HepG2 (cell line): ENCODE measurements around the gene DVL3. TPM values are rescaled to one million over a fixed set of nuclear protein-coding genes. Genes with fewer than 3 reads are reported as not detected.
A peak's percentile ranks its signal among the peaks of the same experiment; 100 is the strongest.

Source experiments
- AGO1 ChIP-seq: fragments of 200-400 bp; formaldehyde crosslinking; IDR thresholded peaks from 2 replicates; pipeline ENCODE4 v1.6.1; 2017; ENCODE audit warnings: mild to moderate bottlenecking, low read depth, low read length, moderate library complexity; ENCODE audit not compliant: poor library complexity, severe bottlenecking
- CAMTA2 ChIP-seq: sonication (generic); formaldehyde crosslinking; IDR thresholded peaks from 2 replicates; pipeline ENCODE4 v1.4.0; 2020; ENCODE audit warnings: mild to moderate bottlenecking, missing genetic modification reagents, borderline replicate concordance
- CEBPB ChIP-seq: IDR thresholded peaks from 2 replicates; pipeline ENCODE4 v1.6.1; 2011; ENCODE audit warnings: low read depth, low read length, improper control_type of control experiment, borderline replicate concordance
- ERF ChIP-seq: IDR thresholded peaks from 2 replicates; pipeline ENCODE4 v1.6.1; 2018; ENCODE audit warnings: missing biosample characterization, missing genetic modification reagents
- MAZ ChIP-seq, 2 experiments: sonication (generic) in 1 of 2; formaldehyde crosslinking in 1 of 2; IDR thresholded peaks; 2 replicates each; pipeline versions ENCODE4 v1.5.0 to v1.6.1; 2012 to 2020; ENCODE audit warnings: low read depth in 2 of 2, mild to moderate bottlenecking in 2 of 2, borderline replicate concordance in 1 of 2, improper control_type of control experiment in 1 of 2, low read length in 1 of 2, missing genetic modification reagents in 1 of 2, moderate library complexity in 1 of 2
- MED8 ChIP-seq: sonication (generic); formaldehyde crosslinking; IDR thresholded peaks from 2 replicates; pipeline ENCODE4 v1.8.1; 2023; ENCODE audit warnings: mild to moderate bottlenecking, missing genetic modification reagents; ENCODE audit not compliant: insufficient replicate concordance
- NRL ChIP-seq: sonication (generic); formaldehyde crosslinking; IDR thresholded peaks from 2 replicates; pipeline ENCODE4 v1.5.0; 2020; ENCODE audit warnings: missing genetic modification reagents, mild to moderate bottlenecking, moderate library complexity, borderline replicate concordance
- RFX3 ChIP-seq: IDR thresholded peaks from 2 replicates; pipeline ENCODE4 v1.6.1; 2016; ENCODE audit warnings: missing biosample characterization, missing genetic modification reagents
- SIN3B ChIP-seq: fragments of 150-350 bp; IDR thresholded peaks from 2 replicates; pipeline ENCODE4 v1.6.1; 2014; ENCODE audit warnings: low read length
- SIX1 ChIP-seq: sonication (generic); formaldehyde crosslinking; IDR thresholded peaks from 2 replicates; pipeline ENCODE4 v1.4.0; 2020; ENCODE audit warnings: missing genetic modification reagents, borderline replicate concordance
- TSC22D2 ChIP-seq: sonication (generic); formaldehyde crosslinking; IDR thresholded peaks from 2 replicates; pipeline ENCODE4 v1.5.1; 2020; ENCODE audit warnings: missing genetic modification reagents, mild to moderate bottlenecking, borderline replicate concordance
- XBP1 ChIP-seq: sonication (generic); formaldehyde crosslinking; IDR thresholded peaks from 2 replicates; pipeline ENCODE4 v1.5.0; 2020; ENCODE audit warnings: missing genetic modification reagents
- ZBTB8A ChIP-seq: sonication (generic); formaldehyde crosslinking; IDR thresholded peaks from 2 replicates; pipeline ENCODE4 v1.4.0; 2020; ENCODE audit warnings: mild to moderate bottlenecking, low read depth, missing genetic modification reagents, borderline replicate concordance
- ZNF101 ChIP-seq: sonication (generic); formaldehyde crosslinking; IDR thresholded peaks from 2 replicates; pipeline ENCODE4 v1.4.0; 2020; ENCODE audit warnings: mild to moderate bottlenecking, low read depth, missing genetic modification reagents, borderline replicate concordance
- ZNF143 ChIP-seq: sonication (generic); formaldehyde crosslinking; IDR thresholded peaks from 2 replicates; pipeline ENCODE4 v1.4.0; 2020; ENCODE audit warnings: missing genetic modification reagents
- ZNF737 ChIP-seq: sonication (generic); formaldehyde crosslinking; IDR thresholded peaks from 2 replicates; pipeline ENCODE4 v1.5.0; 2020; ENCODE audit warnings: missing genetic modification reagents, mild to moderate bottlenecking, borderline replicate concordance
- polyA plus RNA-seq, 8 experiments: library from polyadenylated mRNA; depleted of rRNA in 3 of 8; stranded (reverse) in 7 of 8; unstranded in 1 of 8; fragments of >200 nt; fragmentation: Illumina TruSeq in 4 of 8; extraction: Trizol in 4 of 8; gene quantifications; 2 replicates each; pipeline versions ENCODE4 v1.2.1 to v1.2.3, GENCODE V29; 2011 to 2016; ENCODE audit warnings: low read depth in 4 of 8, missing spikeins in 1 of 8, mixed read lengths in 1 of 8; ENCODE audit not compliant: insufficient read depth in 1 of 8
- total RNA-seq, 5 experiments: library from RNA; depleted of rRNA; stranded (reverse); fragments of >200 nt; fragmentation: Illumina TruSeq; extraction: Trizol; gene quantifications; 2 replicates each; pipeline ENCODE4 v1.2.3, GENCODE V29; 2016; ENCODE audit warnings: low read depth in 1 of 5
- TF ChIP-seq, protein P1 (sequence below): sonication (generic); formaldehyde crosslinking; IDR thresholded peaks from 2 replicates; pipeline ENCODE4 v1.5.1; 2020; ENCODE audit warnings: mild to moderate bottlenecking, missing genetic modification reagents
- TF ChIP-seq, protein P2 (sequence below): sonication (generic); formaldehyde crosslinking; IDR thresholded peaks from 2 replicates; pipeline ENCODE4 v1.4.0; 2020; ENCODE audit warnings: missing genetic modification reagents, mild to moderate bottlenecking, borderline replicate concordance
- TF ChIP-seq, protein P3 (sequence below): sonication (generic); formaldehyde crosslinking; IDR thresholded peaks from 2 replicates; pipeline ENCODE4 v1.4.0; 2020; ENCODE audit warnings: missing genetic modification reagents

Gene DVL3
- total and polyA plus RNA-seq, 2 of the 13 experiments (the other 11 are each of a cell fraction or from before 2014, with no cell fraction given), result 29.0 to 36.1 TPM

DNA sequence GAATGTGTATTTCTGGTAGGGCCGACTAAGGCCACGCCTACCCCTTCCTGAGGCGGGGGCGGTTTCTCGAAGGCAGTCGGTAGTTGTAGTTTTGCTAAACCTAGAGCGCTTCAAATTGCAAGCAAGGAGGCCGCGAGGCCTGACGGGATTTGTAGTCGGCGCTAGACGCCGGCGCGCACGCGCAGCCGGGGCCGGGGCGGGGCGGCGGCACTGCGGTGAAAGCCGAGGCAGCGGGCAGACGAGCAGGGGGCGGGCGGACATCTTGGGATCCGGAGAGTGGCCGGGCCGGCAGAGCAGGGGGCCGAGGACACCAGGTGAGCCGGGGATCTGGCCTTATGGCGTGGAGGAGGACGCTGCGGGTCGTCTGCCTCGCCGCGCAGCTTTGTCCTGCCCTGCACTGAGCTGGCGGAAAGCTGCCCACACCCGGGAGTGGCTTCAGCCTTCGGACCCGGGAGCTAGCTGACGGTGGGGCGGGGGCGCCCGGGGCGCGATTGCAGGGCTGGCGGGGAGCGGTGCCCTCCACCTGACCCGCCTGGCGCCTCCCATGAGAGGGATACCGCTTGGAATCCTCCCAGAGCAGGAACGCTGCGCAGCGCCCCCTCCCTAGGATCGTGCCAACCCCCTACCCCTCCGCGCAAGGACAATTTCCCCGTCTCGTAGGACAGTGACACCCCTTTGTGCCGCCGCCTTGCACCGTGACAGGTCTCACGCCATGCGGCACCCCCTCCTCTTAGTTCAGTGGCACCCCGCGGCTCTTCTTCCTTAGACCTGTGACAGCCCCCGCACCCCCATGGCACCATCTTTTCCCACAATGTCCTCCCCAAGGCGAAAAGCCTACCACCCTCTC lies 19.7 kb downstream of the DVL3 start, which contains the start of gene AP2M1 (continued):
- TF ChIP-seq ZNF737 (no peak), RFX3 (CRISPR knock-in tag) (no peak), MAZ (IDR thresholded peaks at IDR 0.05; ENCODE audit: borderline replicate concordance, low read depth, low read length) (peak; percentile 92), MAZ (CRISPR knock-in tag; IDR thresholded peaks at IDR 0.05; ENCODE audit: low read depth) (peak; percentile 82), ZNF143 (CRISPR knock-in tag) (peak; percentile 95), XBP1 (CRISPR knock-in tag) (no peak), MED8 (no peak), SIN3B (no peak), ERF (CRISPR knock-in tag) (0 out of 2 replicates have a peak, but pooled peaks have one; percentile 21), NRL (peak; percentile 67; the same call in 1 of the 2 replicates), AGO1 (peak; percentile 49), SIX1 (CRISPR knock-in tag) (no peak), ZNF101 (CRISPR knock-in tag) (no peak), CEBPB (no peak), TSC22D2 (CRISPR knock-in tag) (peak; percentile 50; the same call in 1 of the 2 replicates), CAMTA2 (CRISPR knock-in tag) (peak; percentile 84; the same call in 1 of the 2 replicates), ZBTB8A (CRISPR knock-in tag) (no peak)
- TF ChIP-seq, protein P1, sequence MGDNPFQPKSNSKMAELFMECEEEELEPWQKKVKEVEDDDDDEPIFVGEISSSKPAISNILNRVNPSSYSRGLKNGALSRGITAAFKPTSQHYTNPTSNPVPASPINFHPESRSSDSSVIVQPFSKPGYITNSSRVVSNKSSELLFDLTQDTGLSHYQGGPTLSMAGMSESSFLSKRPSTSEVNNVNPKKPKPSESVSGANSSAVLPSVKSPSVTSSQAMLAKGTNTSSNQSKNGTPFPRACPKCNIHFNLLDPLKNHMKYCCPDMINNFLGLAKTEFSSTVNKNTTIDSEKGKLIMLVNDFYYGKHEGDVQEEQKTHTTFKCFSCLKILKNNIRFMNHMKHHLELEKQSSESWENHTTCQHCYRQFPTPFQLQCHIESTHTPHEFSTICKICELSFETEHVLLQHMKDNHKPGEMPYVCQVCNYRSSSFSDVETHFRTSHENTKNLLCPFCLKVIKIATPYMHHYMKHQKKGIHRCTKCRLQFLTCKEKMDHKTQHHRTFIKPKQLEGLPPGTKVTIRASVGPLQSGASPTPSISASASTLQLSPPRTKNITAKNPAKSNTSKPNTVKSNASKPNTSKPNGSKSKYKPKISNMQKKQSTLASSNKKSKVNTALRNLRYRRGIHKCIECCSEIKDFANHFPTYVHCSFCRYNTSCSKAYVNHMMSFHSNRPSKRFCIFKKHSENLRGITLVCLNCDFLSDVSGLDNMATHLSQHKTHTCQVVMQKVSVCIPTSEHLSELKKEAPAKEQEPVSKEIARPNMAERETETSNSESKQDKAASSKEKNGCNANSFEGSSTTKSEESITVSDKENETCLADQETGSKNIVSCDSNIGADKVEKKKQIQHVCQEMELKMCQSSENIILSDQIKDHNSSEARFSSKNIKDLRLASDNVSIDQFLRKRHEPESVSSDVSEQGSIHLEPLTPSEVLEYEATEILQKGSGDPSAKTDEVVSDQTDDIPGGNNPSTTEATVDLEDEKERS (CRISPR knock-in tag), result 0 out of 2 replicates have a peak, but pooled peaks have one; percentile 42
- TF ChIP-seq, protein P2, sequence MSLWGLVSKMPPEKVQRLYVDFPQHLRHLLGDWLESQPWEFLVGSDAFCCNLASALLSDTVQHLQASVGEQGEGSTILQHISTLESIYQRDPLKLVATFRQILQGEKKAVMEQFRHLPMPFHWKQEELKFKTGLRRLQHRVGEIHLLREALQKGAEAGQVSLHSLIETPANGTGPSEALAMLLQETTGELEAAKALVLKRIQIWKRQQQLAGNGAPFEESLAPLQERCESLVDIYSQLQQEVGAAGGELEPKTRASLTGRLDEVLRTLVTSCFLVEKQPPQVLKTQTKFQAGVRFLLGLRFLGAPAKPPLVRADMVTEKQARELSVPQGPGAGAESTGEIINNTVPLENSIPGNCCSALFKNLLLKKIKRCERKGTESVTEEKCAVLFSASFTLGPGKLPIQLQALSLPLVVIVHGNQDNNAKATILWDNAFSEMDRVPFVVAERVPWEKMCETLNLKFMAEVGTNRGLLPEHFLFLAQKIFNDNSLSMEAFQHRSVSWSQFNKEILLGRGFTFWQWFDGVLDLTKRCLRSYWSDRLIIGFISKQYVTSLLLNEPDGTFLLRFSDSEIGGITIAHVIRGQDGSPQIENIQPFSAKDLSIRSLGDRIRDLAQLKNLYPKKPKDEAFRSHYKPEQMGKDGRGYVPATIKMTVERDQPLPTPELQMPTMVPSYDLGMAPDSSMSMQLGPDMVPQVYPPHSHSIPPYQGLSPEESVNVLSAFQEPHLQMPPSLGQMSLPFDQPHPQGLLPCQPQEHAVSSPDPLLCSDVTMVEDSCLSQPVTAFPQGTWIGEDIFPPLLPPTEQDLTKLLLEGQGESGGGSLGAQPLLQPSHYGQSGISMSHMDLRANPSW (CRISPR knock-in tag), result no peak
- TF ChIP-seq, protein P3, sequence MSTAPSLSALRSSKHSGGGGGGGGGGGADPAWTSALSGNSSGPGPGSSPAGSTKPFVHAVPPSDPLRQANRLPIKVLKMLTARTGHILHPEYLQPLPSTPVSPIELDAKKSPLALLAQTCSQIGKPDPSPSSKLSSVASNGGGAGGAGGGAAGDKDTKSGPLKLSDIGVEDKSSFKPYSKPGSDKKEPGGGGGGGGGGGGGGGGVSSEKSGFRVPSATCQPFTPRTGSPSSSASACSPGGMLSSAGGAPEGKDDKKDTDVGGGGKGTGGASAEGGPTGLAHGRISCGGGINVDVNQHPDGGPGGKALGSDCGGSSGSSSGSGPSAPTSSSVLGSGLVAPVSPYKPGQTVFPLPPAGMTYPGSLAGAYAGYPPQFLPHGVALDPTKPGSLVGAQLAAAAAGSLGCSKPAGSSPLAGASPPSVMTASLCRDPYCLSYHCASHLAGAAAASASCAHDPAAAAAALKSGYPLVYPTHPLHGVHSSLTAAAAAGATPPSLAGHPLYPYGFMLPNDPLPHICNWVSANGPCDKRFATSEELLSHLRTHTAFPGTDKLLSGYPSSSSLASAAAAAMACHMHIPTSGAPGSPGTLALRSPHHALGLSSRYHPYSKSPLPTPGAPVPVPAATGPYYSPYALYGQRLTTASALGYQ (CRISPR knock-in tag), result no peak; the same call in 1 of the 2 replicates
